Activated CD8-positive, alpha-beta memory T cell treated with anti-CD3 and anti-CD28 coated beads for 48 hours (primary cell): ENCODE results near the gene IWS1.
"Not testable (repeated sequence)": the region's sequence is repeated elsewhere in the genome, so short reads cannot be mapped to it uniquely, and the experiment has no call there.

ENCODE experiments used
- DNase-seq, 3 experiments: peaks; one replicate each; pipeline ENCODE4 v3.0.0-alpha.2; 2020; ENCODE audit warnings: low read depth in 2 of 3, low spot score in 2 of 3

IWS1 gene

DNA sequence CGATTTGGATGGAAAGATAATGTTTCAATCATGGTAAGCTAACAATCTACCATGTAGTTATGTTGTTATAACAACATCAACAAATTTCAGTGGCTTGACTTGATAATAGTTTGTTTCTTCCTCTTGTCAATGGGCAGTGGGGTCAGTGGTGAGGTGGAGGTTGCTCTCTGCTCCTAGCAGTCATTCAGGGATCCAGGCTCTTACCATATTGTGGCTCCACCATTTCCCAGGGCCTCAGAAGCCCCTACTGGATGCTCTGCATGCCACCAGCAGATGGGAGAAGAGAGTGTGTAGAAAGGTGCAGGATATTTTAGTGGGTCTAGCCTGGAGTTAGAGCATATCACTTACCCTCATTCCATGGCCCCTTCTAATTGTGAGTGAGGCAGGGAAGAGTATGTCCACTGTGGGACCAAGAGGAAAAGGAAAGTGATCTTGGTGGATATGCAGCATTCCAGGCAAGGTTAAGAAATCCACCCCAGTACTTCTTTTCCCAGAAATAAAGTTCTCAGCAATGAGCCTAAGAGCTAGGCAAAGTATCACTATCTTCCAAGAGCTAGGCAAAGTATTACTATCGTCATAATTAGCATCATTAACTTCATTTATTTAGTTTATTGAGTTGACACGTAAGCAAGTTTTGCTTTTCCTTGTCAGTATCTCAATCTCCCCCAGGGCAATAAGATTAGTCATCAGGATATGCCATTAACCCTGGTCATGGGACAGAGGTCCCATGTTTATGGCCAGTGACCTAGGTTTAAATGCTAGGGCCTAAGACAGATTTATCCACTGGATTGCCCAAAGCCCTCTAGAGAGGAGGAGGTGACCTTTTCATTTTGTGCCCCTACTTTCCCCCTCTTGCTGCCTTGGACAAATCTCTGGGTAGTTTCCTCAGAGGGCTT is 4.2 kb upstream of the IWS1 start:
- DNase-seq = no peak

DNA sequence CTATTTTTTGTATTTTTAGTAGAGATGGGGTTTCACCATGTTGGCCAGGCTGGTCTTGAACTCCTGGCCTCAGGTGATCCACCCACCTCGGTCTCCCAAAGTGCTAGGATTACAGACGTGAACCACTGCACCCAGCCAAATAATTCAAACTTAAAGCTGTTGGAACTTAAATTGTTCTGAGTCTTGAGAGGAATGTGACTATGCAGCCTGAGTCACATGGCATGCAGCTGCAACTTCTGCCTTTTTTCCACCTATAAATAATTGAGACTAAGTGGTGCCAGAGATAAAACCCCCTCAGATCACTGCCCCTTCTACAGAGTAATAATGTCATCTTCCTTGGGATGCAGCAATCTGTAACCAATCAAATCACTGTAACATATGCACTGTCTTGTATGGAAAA is 3.1 kb upstream of the IWS1 start:
- not testable (repeated sequence) for DNase-seq

DNA sequence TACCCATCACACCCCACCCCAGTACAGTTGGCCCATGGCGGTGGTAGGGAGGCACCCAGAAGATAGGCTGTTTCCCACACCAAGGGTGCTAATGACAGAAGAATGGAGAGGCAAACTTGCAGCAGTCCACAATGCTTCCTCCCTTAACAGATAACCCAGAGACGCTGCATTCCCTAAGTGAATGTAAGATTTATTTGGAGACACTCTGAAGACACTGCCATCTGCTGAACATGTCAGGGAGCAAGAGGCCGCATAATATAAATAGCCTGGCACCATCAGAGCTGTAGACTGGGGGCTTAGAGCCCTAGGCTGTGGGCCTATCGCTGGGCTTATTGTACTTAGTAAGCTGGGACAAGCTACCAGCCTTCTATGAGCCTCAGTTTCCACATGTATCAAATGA is 2.2 kb upstream of the IWS1 start:
- no peak for DNase-seq

DNA sequence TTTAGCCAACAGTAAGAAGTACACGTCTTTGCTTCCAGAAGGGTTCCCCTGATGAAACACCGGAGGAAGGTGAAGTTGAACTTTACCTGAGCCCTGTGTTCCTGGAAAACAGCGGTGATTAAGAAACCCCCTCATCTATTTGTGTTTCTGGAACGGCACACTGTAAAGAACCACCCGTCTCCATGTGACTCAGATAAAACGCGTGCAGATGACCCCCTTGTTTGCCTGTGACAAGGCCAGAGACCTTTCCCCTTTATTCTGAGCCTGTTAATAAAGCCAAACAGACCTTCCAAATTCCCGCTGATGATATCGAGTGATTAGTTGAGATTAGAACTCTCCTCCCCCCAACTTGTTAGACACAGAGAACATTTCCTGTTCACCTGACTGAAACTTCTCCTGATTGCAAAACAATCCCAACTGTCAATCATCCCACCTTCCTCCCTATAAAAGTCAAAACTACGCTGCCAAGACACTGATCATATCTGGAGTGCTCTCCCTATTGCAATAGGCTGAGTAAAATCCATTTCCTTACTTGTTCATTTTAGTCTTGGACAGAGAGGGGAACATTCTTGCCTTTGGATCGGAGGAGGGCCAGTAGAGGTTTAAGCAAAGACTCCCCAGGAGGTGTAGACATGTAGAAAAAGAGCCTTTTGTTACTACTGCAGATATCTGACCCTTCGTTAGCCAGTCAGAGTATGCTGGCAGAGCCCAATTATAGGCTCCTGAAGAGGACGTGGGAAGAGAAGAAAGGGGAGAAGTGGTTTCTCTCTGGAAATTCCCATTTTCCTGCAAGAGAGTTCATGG is 914 bp upstream of the IWS1 start:
- no peak for DNase-seq

DNA sequence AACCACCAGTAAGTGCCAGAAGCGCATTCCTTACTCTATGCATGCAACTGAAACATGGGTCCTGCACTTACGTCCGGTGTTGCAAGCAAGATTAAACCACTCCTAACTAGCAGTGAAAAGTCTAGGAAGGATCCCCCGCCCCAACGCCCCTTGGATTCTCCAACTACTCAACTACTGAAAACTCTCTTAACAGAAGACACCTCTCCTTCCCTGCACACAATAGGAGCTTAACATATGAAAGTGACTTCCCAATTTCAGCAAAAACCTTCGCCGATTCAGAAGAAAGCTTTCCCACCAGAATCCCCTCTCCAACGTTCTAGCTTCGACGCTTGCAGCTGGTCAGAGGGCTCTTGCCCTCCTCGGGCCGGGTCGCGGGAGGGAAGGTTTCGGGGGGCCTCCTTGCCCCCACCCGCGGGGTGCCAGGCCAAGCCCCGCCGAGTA is 578 bp downstream of the IWS1 start:
- DNase-seq = no peak

DNA sequence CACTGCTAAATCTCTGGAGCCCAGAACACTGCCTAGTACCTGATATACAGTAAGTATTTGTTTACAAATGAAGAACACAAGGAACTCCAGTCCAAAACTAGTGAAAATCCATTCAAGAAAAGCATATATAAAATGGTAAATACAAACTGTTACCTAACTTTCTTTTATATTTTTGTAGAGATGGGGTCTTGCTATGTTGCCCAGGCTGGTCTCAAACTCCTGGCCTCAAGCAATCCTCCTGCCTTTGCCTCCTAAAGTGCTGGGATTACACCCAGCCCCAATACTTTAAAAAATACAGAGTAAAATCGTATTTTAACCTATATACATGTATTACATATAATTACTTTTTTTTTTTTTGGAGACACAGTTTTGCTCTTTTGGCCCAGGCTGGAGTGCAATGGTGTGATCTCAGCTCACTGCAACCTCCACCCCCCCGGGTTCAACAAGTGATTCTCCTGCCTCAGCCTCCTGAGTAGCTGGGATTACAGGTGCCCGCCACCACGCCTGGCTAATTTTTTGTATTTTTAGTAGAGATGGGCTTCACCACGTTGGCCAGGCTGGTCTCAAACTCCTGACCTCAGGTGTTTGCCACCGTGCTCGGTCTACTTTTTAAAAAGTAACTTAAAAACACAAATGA is 2.0 kb downstream of the IWS1 start:
- not testable (repeated sequence) for DNase-seq

DNA sequence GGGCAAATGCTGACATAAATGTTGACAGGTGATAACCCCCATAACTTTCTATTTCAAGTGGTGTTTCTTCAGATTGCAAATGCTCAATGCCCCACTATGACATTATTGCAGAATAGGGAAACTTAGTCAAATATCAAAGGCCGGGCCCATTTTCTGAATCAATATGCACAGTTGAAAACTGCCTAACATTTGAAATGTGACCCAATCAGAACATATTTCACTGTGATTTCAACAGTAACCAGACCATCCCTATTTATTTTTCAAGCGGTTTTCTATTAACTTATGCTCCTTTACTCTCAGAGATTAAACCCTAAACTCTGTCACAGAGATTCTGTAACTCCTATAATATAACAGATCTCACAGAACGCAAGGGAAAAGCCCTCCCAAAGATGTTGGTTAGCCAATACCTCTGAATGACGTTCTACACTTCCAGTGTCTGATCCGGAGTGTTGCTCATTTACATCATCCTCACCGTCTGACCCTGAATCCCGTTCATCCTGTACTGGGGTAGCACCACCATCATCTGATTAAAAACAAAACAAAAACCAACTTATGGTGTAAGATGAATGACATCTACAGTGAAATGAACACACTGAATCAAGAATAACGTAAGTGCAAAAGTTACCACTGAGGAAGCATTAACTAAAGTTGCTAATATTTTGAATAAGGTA is 2.9 kb downstream of the IWS1 start:
- DNase-seq = no peak

DNA sequence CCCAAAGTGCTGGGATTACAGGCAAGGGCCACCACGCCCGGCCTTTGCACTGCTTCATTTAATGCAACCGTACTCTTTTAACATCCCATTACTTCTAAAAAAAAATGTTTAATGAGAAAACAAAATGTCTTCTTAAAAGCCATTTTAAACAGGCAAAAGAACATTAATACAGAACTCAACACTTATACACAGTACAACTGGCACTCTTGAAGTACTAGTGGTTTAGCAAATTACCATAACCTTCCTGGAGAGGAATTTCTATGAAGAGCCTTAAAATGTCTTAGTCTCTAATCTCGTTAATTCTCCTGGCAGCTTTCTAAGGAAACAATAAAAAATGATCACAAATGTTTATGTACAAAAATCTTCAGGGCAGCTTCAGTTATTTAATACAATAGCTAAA is 5.9 kb downstream of the IWS1 start:
- DNase-seq = no peak

DNA sequence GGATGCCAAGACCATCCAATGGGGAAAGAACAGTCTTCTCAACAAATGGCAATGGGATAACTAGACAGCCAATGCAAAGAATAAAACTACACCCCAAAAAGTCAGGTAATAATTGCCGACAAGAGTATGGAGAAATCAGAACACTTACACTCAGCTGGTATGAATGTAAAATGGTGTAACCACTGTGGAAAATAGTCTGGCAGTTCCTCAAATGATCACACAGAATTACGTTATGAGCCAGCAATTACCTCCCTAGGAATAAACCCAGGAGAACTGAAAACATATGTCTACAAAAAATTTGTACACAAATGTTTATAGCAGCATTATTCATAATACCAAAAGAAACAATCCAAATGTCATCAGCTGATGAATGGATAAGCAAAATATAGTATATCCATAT is 8.8 kb downstream of the IWS1 start:
- no peak for DNase-seq

DNA sequence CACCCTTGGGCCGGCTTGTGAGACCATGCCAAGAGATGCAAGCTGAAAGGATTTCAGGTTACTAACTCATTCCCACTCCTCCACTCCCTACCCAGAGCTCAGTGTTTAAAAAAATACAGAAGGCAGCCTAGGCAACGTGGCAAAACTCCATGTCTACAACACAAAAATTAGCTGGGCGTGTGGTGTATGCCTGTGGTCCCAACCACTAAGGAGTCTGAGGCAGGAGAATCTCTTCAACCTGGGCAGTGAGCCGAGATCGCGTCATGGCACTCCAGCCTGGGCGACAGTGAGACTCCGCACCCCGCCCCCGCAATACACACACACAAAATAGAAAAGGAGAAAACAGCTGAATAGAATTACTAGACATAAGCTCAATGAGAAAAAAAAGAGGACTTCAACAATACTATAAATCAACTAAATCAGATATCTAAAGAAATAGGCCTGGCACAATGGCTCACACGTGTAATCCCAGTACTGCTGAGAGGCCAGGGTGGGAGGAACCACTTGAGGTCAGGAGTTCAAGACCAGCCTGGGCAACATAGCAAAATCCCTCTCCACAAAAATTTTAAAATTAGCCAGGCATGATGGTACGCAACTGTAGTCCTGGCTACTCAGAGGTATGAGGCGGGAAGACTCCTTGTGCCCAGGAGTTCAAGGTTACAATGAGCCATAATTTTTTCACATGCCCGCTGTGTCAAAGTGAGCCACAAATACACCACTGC is 10.1 kb downstream of the IWS1 start:
- DNase-seq = no peak

DNA sequence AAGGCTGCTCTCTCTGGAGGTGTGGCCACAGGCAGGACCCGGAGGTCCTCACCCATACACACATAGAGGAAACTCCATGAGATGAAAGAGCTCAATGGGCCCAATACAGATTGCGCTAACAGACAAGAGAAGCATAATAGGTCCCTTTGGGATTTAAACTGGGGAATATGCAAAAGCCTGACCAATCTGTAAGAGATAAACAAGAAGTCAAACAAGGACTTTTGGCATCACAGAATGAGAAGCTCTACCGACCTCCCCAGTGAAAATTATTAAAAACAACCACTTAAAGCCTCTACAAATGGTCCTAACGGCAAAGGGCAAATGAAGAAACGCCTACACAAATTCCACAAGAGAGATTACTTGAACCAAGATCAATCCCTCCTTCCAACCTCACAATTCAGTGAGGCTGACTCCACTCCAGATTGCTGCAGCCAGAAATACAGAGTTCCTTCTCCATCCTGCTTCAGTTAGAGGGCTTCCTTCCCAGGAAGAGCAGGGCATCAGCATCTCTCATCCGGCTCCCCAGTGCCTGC is 10.8 kb downstream of the IWS1 start:
- DNase-seq = no peak

DNA sequence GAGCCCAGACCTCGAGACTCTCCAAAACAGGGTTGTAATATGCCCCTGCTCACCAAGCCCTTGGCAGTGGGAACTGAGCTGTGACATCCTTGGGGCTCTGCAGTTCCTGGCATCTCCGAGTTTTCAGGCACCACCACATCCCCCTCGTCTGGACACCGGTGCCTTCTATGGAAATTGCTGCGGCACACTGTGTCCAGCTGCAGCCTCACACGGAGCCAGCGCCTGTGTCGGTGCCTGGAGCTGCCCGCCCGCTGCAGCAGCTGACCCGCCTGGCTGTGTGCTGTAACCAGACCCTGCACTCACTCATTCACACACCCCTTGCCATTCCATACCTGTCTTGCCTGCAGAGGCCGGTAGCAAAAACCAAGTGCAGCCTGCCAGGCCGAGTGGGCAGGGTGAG is 11.8 kb downstream of the IWS1 start:
- DNase-seq = no peak

DNA sequence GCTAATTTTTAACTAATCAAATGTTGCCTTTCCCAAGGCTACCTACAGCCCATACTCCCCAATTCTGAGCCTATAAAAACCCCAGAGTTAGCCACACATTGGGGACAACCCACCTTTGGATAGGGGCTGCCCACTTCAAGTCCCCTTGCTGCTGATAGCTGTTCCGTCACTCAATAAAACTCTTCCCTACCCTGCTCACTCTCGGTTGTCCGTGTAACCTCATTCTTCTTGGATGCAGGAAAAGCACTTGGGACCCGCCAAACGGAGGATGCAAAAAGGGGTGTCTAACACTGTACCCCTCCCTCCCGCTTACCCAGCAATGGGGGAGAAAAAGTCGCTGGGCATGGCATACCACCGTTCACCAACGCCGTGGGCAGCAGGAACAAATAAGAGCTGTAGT is 12.2 kb downstream of the IWS1 start:
- no peak for DNase-seq

DNA sequence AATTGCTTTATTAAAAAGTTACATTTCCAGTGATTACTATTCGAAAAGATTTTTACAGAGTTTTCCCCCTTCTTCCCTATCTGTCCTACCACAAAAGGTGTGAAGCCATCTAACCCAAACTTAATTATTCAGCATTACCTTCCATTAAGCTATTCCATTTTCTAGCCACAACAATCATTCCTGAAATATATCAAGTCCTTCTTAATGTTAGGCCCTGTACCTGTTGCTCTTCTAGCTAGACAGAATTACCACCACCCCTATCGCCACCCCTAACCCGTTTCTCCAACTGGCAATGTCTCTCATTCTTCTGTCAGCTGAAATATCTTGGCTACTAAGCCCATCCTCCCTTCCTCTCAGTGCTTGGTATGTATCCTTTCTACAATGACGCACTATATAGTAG is 13.9 kb downstream of the IWS1 start:
- DNase-seq = no peak

DNA sequence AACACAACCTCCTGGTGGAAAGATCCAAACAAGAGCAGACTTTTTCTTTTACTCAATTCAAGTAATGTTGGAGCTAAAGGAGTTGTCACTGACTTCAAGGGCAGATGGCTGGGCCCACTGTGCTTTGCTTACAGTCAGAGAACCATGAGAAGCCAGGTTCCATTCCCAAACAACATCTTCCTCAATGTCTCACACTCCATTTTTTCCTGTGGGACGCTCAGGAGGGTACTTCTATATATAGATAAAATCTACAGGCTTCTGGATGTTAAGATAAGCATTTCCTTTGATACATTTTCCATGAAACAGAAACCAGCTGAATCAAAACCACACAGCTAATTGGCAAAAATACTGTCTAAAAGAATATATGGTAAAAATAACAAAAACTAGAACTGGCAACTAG is 14.4 kb downstream of the IWS1 start:
- DNase-seq = no peak

DNA sequence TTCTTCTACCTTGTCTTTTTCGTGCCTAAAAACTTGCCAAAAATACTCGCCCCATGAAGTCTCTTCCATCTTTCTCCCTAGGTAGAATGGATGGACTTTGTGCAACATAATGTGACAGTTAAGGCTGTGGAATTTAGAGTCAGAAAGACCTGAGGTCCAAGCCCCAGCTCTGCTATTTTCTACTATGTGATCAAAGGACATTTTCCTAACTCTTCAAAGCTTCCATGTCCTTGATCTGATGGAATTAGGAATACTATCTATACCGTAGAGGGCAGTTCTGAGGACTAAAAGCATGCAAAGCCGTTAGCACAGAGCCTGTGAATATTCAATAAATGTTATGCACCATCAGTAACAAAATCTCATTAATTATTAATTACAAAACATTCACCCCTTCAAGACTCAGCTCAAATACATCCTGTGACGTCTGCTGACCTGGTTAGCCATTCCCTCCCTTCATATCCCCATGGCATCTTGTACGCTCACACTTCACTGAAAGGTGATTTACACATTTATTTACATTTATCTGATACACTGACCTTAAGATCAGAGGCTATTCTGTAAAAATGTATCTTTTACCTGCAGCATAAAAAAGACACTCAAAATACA is 15.1 kb downstream of the IWS1 start:
- DNase-seq = no peak

DNA sequence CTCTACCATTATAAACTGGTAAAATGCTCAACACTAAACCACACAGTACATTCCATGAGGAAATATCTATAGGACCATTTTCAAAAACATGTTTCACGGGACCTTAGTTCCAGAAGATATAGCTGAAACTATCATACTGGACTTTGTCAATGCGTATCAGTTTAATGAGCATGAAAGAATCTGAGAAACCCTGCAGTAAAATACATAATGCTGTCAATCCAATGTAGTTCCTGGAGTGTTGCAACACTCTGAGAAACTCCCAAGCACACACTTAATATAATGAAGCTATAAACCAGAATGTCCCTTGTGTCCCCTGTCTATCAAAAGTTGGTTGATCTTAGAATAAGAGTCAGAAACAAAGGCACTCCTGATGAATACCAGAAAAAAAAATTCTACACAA is 16.2 kb downstream of the IWS1 start:
- DNase-seq = no peak

DNA sequence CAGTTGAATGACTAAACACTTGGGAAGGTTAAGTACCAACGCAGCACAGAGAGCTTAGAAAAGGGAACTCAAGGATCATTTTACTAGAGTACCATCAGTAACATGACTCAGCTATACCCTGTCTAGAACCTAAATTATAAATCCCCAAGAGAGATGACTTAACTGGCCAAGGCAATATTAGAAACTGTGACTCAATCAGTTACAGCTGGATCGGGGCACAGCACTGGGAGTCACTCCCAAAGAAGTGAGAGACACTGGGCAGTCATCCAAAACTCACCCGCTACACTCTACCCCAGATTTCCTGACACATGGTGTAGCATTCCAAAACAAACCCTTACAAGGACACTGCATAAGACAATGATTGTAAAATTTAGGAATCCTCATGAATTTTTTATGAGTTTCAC is 17.7 kb downstream of the IWS1 start:
- DNase-seq = no peak

DNA sequence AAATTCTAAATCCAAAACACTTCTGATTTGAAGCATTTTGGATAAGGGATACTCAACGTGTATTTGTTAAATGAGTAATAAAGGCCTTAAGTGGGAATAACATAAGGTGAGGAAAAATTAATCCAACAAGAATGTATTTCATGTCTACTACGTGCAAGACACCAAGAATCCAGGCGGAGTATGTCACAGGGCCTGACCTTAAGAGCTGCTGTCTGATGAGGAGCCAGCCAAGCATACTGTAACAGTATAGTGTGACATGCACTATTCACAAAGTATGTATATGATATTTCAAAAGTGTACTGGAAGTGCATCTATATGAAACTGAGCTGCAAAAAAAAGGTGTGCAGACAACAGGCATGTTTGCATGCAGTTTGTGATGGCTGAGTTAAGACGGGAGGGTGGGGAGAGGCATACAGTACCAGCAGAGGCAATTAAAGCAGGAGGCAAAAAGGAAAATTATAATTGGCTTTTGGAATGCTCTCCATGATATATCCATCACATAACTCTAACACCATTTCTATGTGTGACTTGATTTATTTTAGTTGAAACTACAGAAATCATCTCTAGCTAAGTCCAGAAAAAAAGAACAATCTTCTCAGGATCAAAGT is 18.2 kb downstream of the IWS1 start:
- no peak for DNase-seq

DNA sequence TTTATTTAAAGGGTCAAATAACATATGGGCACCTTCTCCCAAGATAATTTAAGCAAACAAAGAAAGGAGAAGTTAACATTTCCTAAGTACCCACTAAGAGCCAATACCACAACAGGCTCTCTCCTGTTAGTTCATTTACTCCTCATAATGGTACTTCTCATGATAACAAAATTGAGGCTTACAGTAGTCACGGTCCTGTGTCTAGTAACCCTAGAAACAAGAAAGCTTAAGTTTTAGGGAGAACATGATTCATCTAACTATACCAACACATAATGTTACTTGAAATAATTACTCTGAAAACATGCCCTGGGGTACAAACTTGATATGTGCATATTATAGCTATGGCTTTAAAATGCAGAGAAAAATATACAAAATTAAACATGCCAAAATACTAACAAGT is 19.8 kb downstream of the IWS1 start:
- DNase-seq = no peak
